GM18873 (cell line): ENCODE results near the gene NMD3.

ENCODE experiments used
- ATAC-seq: cut with Tn5 transposase; IDR thresholded peaks from one replicate; pipeline ENCODE4 v1.9.1; 2021; ENCODE audit warnings: mild to moderate bottlenecking, moderate library complexity, moderate number of reproducible peaks; ENCODE audit not compliant: unreplicated experiment, low FRiP score

Gene NMD3

DNA sequence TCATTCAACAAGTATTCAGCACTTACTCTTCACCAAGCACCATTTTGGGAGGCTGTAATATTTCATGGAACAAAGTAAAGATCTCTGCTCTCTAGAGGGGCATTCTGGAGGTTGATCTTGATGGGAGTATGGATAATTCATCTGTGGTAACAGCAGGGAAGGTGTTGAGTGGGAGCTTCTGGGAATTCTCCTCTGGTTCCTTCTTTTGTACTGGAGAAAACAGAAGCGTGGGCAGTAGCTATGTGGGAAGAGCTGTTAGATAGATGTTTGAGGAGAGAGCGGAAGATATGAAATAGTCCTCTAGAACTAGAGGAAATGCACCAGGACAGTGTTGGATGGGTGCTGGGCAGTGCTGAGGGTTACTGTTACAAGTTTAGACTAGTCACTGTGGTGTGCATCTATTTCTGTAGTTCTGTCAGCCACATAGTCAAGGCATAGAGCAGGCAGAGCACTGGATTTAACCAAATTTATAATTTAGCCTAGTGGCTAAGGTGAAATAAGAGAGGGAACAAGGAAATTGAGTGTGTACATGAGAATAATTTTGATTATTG lies 9.6 kb downstream of the NMD3 start:
- no peak for ATAC-seq

DNA sequence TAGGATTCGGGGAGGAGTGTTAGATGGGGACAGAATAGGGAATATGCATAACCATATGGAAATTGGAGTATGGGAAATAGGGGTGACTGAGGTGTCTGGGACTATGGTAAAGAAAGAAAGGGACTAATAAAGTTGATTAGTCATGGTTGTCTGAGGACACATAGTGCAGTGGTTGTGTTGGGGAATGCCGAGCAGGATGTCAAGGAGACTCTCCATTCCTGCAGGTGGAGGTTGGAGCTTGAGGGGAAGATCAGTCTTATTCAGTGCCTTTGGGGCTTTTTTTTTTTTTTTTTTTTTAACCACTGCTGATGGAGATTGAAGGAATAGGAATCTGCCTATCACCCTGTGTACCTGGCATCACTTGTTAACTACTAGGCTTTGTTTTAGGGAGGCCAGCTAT lies 10.8 kb downstream of the NMD3 start:
- ATAC-seq = no peak

DNA sequence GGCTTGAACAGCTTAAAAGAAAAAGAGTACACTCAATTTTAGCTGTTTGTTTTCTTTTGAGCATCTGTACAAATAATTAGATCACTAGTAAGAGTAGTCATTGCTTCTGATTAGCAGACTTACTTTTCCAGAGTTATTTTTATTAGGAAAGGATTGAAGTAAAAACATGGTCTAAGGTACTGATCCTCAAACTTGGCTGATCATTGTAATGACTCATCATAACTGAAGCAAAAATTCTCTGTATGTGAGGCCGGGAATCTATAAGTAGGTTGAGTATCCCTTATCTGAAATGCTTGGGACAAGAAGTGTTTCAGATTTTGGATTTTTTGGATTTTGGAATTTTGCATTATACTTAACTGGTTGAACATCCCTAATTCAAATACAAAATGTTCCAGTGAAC lies 12.4 kb downstream of the NMD3 start:
- no peak for ATAC-seq

DNA sequence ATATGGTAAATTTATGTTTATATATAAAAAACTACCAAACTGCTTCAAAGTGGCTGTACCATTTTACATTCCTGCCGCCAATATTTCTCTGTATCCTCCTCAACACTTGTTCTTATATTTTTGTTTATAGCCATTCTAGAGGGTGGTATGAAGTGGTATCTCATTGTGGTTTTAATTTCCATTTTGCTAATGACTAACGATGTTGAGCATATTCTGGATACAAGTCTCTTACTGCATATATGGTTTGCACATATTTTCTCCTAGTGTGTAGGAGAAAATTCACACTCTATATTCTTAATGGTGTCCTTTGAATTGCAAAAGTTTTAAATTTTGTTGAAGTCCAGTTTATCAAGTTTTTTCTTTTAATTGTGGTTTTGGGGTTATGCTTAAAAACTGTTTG lies 15.1 kb downstream of the NMD3 start:
- ATAC-seq = no peak

DNA sequence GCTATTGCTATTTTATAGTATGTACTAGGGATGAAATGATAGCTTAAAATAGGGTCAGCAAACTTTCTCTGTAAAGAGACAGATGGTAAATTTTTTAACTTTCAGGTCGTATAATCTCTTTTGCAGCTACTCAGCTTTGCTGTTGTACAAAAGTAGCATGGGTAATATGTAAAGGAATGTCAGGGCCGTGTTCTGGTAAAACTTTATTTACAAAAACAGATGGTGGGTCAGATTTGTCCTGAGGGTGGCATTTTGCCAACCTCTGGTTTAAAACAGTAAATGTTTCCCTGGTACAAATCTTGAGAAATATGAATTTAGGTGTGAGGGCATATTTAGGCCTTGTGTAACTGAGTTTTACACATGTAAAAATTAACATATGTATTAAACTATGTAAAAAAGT lies 18.6 kb downstream of the NMD3 start:
- no peak for ATAC-seq

DNA sequence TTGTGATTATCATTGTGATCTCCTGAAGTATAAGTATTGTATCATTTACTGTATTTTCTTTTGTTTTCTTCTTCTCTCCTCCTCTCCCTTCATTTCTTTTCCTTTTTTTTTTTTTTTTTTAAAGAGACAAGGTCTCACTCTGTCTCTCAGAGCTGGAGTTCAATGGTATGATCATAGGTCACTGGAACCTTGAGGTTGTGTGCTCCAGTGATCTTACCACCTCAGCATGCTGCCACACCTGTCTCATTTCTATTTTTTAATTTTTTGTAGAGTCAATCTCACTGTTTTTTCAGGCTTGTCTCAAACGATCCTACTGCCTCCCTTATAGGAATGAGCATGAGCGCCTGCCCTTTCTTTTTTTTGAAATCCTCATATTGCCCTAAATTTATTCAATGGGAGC lies 23.4 kb downstream of the NMD3 start:
- ATAC-seq = no peak

DNA sequence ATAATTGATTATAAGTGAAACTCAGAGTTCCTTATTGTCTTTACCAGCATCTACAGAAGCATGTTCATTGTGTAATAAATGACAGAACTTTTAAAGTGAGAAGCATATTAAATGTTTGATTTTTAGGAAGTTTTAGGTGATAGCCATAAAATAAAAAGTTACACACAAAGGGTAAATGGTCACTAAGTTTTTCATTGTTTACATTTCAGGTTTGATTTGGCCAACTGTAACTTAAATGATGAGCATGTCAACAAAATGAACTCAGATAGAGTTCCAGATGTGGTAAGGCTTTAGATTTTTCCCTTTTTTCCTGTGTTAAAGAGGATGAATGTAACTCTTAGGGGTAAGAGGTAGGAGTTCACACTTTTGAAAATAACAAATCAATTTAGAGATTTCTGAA lies 25.9 kb downstream of the NMD3 start:
- no peak for ATAC-seq

DNA sequence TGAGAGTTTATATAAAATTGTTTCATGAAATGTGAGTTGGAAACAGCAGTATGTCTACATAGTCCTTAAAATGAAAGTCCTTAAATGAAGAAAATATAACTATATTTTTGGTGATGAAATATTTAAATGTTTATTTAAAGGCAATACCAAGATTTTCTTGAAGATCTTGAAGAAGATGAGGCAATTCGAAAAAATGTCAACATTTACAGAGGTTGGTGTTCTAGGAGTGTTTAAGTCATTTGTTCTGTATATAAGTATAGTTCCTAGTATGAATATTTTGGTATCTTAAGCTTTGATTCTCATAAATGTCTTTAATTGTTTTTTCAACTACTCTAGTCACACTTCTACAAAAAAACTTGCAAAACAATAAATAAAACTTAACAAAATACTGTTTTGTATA lies 29.0 kb downstream of the NMD3 start:
- ATAC-seq = no peak

DNA sequence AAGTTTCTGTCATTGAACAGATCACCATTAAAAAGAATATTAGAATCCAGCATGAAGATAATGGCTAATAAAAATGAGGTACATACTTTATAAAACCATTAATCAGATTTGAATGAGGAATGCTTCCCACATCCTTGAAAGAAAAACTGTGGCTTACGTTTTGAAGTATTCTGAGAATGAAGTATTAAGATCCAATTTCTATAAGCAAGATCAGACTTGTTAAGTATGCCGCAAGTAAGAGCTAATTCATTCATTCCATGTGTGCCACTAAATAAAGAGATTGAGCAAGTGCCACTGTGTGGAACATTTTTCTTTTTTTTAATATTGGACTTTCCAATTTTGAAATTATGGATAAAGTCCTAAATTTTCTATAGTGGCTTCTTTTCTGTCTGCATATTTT lies 30.6 kb downstream of the NMD3 start:
- ATAC-seq = no peak

DNA sequence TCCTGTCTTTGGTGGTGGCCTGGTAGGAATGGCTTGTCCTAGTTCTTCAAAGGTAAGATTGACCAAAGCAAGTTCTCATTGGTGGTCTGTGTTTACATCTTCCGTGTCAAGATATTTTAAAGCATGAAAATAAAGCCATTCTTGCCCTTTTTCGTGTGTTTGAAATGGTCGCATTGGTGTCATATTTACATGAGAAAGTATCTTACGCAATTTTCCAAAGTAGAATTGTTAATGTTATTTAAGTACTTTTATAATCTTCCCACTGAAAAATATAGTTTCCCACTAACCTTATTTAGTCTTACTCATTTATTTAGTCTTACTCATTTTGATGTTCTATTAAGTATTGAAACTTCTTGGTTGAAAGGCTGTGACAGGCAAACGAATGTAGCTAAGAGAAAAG lies 31.0 kb downstream of the NMD3 start:
- ATAC-seq = no peak

DNA sequence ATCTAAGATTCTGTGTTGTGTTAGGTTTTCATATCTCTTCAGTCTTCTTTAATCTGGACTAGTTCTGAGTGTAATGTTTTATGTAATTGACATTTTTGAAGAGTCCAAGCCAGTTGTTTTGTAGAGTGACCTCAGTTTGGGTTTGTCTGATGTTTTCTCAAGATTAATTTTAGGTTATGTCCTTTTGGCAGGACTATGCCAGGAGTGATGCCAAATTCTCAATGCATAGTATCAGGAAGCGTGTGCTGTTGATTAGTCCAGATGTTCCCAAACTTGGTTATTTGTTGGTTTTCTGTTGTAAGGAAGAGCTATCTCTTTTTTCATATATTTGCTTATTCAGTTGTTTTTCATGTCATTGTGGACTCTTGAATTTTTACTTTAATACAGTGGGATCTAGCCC lies 32.6 kb downstream of the NMD3 start:
- ATAC-seq = no peak

DNA sequence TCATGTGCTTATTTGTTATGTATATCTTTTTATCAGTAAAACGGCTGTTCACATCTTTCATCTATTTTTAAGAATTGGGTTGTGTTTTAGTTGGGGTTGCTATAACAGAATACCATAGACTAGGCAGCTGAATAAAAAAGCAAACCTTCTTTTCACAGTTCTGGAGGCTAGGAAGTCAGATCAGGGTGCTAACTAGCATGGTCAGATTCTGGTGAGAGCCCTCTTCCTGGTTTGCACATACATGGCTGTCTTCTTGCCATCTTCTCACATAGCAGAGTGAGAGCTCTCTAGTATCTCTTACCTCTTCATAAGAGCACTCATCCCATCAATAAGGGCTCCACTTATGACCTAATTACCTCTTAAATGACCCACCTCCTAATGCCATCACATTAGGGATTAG lies 33.8 kb downstream of the NMD3 start:
- ATAC-seq = no peak

DNA sequence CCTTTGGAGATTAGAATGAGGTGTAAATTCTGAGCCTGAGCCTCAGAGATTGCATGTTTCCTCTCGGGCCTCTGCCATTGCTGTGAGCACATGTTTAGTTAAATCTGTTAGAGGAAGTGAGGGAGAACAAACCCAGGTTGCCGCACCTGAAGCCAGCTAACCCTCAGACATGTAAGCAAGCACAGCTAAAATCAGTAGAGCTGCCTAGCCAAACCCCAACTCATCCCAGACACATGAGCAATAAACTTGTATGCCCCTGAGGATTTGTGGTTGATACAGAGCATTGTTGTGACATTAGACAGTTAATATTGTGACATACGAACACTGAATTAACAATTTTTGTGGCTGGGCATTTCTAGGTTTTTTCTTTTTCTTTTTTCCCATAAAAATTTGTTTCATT lies 41.9 kb downstream of the NMD3 start:
- ATAC-seq = no peak

DNA sequence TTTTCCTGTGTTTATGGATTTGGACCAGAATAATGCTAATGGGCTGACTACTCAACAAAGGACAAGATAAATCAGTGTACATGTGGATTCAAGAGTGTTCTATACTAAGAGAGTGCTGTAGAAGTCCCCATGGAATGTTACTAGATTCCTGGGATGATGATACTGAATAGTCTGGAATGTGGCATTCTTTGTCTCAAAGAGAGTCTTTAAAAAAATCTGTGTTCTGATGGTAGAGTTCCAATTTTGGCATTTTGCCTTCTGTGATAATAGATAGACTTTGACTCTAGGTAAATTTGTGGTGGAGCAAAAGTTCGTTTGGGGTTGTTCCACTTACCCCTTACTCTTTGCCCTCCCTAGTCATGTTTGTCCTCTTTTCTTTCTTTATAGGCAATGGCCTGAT lies 43.7 kb downstream of the NMD3 start:
- no peak for ATAC-seq

DNA sequence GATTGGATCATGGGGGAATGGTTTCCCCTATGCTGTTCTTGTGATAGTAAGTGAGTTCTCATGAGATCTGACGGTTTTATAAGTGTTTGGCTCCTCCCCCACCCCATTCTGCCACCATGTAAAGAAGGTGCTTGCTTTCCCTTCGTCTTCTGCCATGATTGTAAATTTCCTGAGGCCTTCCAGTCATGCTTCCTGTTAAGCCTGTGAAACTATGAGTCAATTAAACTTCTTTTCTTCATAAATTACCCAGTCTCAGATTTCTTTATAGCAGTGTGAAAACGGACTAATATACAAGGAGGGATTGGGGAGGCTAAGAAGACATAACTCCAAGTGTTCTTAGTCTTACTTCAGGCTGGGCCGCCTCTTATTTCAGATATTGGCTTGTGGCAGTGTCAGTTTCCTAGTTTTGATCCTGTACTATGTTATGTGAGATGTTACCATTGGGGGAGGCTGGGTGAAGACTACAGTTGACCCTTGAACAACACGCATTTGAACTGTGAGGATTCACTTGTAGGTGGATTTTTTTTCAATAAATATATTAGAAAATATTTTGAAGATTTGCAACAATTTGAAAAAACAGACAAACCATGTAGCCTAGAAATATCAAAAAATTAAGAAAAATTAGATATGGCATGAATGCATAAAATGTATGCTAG lies 44.9 kb downstream of the NMD3 start:
- ATAC-seq = no peak

DNA sequence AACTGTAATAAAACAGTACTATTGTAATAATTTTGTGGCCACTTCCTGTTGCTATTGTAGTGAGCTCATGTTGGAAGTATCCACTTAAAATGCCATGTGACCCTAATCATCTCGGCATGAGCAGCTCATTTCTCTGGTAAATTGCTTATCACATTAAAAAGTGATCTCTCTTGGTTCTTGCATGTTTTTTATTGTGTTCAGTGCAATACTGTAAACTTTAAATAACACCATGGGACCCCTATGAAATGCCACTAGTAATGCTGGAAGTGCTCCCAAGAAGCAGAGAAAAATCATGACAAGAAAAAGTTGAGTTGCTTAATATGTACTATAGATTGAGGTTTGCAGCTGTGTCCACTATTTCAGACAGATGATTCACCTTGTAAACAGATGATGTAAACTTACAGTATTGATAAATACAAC lies 45.6 kb downstream of the NMD3 start:
- no peak for ATAC-seq

DNA sequence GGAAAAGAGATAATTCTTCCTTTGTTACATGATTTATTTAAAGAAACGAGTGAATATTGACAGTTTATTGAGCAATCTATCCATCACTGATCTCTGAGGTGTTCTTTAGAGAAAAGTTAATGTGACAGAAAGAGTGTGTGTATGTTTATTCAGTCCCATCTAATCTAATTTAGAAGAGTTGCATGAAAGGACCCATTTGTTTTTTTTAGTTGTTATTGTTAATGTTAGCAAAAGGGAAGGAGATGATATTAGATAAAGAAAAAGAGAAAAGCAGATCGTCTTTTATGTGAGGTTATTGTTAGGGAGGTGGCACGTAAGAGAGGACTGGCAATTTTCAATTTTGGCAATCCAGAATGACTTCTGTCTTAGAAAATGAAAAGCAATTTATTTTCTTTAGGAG lies 46.5 kb downstream of the NMD3 start:
- no peak for ATAC-seq

DNA sequence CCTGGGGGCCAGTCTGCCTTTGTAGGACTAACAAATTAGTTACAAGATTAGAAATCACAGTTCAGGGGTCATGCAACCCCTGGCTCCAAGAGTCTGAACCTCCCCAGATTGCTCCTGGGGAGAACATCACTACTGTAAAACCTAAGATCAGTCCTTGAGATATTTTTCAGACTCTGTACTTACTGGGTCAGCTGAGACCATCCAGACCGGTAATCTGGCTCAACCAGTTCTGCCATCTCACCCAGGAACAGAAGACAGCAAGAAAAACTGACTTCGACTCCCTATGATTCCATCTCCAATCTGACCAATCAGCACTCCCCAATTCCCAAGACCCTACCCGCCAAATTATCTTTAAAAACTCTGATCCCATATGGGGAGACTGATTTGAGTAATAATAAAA lies 47.5 kb downstream of the NMD3 start:
- ATAC-seq = no peak

DNA sequence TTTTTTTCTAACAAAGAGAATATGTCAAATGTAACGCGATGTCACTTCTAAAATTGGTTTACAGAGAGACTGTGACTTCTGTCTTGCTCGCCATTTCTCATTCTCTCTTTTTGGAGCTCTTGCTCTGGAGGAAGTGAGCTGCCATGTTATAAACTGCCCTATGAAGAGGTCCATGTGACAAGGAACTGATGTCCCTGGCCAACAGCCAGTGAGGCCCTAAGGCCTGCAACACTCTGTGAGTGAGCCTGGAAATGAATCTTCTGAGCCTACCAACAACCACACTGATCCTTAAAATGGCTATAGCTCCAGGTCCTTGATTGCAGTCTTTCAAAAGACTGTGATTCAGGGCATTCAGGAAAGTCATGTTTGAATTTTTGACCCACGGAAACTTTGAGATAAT lies 49.9 kb downstream of the NMD3 start:
- ATAC-seq = no peak

DNA sequence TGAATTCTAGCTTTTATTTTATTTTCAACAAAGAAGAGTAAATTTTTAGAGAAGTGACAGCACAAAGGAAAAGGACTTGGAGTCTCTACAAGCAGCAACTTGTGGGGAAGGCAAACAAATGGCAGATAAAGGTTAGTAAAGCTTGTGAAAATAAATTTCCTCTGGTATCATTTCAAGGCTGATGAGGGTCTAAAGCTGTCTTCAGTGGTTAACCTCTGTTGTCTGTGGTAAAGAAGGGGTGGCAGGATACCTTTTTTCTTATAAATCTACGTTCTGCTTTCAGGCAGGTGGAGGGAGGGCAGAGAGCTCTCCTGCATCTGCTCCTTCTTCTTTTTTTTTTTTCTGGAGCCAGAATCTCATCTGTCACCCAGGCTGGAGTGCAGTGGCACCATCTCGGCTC lies 50.5 kb downstream of the NMD3 start:
- no peak for ATAC-seq

DNA sequence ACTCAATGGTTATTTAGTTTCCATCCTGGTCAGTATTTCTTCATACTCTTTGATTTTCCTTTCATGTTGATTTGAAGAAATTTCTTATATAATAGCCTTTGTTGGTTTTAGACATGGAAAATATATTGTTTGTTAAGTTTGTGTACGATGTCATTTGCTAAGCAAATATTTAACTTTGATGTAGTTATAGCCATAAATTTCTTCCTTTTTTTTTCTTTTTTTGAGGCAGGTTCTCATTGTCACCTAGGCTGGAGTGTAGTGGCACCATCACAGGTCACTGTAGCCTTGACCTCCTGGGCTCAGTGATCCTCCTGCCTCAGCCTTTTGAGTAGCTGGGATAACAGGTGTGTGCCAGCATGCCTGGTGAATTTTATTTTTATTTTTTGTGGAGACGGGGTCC lies 51.4 kb downstream of the NMD3 start:
- no peak for ATAC-seq

DNA sequence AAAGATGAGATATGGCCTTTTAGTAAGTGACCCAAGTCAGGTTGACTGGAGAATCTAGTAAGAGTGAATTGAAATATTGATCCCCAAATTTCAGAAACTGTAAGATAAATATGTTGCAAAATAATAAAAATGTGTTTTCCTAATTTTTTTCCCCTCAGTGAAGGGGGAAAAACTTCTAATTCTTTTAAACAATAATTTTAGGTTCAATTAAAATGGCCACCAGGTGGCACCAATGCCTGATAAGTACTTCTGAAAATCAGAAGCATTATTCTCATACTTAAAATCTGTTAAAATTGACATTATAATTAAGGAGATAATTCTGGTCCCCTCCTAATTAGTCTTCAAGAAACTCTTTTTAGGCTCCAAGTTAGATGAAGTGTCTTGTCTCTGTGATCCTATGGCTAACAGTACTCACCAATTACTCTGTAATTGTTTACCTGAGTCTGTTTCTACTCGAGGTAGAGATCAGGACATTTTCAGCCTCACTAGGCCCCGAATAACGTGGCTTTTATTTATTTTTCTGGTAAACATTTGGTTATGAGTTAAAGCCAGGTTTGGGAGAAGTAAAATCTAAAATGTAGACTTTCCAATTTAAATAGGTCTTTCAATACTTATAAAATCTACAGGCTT lies 52.6 kb downstream of the NMD3 start:
- ATAC-seq = no peak
